ENCODE results near the gene PHACTR1. TPM values are rescaled to one million over a fixed set of nuclear protein-coding genes. Genes with fewer than 3 reads are reported as not detected.

PHACTR1 gene
- total and polyA plus RNA-seq, 9 of the 15 experiments (the other 6 are each of a cell fraction or from before 2014, with no cell fraction given): 11.5 to 32.6 (median 22.0) TPM

DNA sequence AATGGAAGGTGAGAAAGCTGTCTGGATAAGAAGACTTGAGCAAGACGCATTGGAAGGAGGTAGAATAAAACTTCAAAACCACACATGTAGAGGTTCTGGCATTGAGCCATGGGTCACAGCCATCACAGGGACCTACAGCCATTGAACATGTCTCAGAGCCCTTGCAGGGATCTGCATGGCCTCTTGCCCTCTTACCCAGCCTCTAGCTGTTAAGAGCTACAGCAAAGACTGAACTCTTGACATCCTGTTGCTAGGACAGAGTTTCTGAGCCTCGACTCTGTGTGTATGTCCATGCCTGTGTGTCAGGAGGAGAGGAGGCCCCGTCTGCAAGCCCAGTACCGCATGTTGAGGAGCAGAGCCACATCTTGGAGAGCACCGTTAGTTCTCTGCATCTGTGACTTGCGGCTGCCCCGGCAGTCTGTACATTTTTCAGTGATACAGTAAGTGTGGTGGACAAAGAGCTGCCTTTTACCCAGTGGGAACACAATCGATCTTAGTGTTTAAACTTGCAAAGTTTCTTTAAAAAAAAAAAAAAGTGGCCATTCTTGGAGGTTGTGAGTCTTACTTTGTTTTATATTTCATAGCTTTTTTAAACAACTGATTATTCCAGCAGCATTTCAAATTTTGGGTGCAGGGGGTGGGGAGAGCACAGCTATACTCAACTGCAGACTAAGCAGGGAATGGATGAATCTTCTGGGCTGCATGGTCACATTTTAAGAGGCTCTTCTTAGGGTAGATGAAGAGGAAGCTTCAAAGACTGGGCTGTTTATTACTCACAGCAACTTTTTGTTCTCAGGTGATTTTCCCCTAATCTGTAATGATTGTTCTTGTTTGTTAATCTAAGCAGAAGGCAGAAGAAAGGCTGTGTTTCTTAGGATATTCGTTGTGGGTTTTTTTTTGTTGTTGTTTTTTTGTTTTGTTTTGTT, 523.2 kb downstream of the PHACTR1 start:
- ATAC-seq: peak; percentile 57
- Histone ChIP-seq H3K4me2 (ENCODE audit: insufficient read depth, low read length) (no peak overlapping the region), H3K27me3 (ENCODE audit: control insufficient read depth in 2 of 2, insufficient read depth in 2 of 2, low read length in 2 of 2) (peaks cover 14 to 17% of the 10 kb centered on the region in 2 experiments; a peak in 4 of 5 replicates), H2AFZ (ENCODE audit: low read depth, low read length) (no peak overlapping the region), H4K20me1 (replicated peaks; ENCODE audit: control insufficient read depth, insufficient read depth, low read length) (no peaks in the 10 kb centered on the region), H3K9me3 (replicated peaks; ENCODE audit: control insufficient read depth, insufficient read depth, low read depth, low read length) (no peaks in the 10 kb centered on the region), H3K27ac (ENCODE audit: extremely low read depth, low read depth, low read length) (no peak overlapping the region), H3K9me1 (ENCODE audit: control insufficient read depth, insufficient read depth, low read length) (no peaks in the 10 kb centered on the region), H3K4me1 (replicated peaks in 1 of 2; ENCODE audit: control insufficient read depth in 2 of 2, insufficient read depth in 2 of 2, low read length in 2 of 2) (no peaks in the 10 kb centered on the region), H3K4me3 (no peak overlapping the region), H3K9ac (ENCODE audit: insufficient read depth in 1 of 2, low read depth in 2 of 2, low read length in 2 of 2) (no peak overlapping the region), H3K36me3 (ENCODE audit: control insufficient read depth, insufficient read depth, low read length) (no peaks in the 10 kb centered on the region), H3K79me2 (ENCODE audit: control insufficient read depth, insufficient read depth, low read length) (no peaks in the 10 kb centered on the region)
- POLR2A ChIA-PET: interaction anchor here (0.6 to 0.8 kb wide), 2 partner anchors 11 to 55 kb away, joined by 4 read pairs; no protein-coding TSS in a partner anchor
- intact Hi-C loops (cut with micrococcal nuclease) (no loop called here), in situ Hi-C loops (cut with MboI) (no loop called here)
- DNase-seq (ENCODE audit: extremely low read depth in 1 of 4, low spot score in 3 of 4): no peak
- no TSS peak for BruUV-seq (replicated peaks)
- FAIRE-seq: no peak
- CTCF ChIA-PET (ENCODE audit: low intra/inter-chr PET ratio): no interaction called here
- TF ChIP-seq MNT (conservative IDR thresholded peaks at IDR 0.05) (no peak), NFIC (IDR thresholded peaks at IDR 0.05) (peak; percentile 59)
- 7% methylated on average over 9 of the region's 9 CpGs for WGBS (ENCODE audit: insufficient coverage, low coverage, missing lambda C conversion rate)
